Panc1 (cell line): ENCODE measurements around the gene RNF144A. TPM values are rescaled to one million over a fixed set of nuclear protein-coding genes. Genes with fewer than 3 reads are reported as not detected.

ENCODE experiments used
- ATAC-seq: fragments of 200-7000 bp; cut with Tn5 transposase; 2 replicates; pipeline ENCODE4 v1.9.1; 2020; ENCODE audit warnings: mild to moderate bottlenecking, moderate library complexity
- BruUV-seq: library from RNA; stranded (reverse); fragments of 400-500 nt; replicated peaks from 2 replicates; lab custom pipeline; 2021; lab: Mats Ljungman, UMichigan
- CTCF ChIA-PET: fragments of 300-600 bp; sonication (Branson Sonifier 250); formaldehyde crosslinking; loops from one replicate; lab custom pipeline; 2022; ENCODE audit warnings: antibody characterized with exemption; lab: Charles Lee
- POLR2A ChIA-PET: fragments of 300-600 bp; sonication (Branson Sonifier 250); formaldehyde crosslinking; loops from one replicate; lab custom pipeline; 2022; ENCODE audit warnings: antibody characterized with exemption; lab: Charles Lee
- DNase-seq: peaks from one replicate; pipeline ENCODE4 v3.0.0-alpha.2; 2010; ENCODE audit warnings: low read depth, low spot score
- H3K27ac ChIP-seq: 2 replicates; pipeline ENCODE4 v1.5.1; 2011; ENCODE audit warnings: mild to moderate bottlenecking, low read length, inconsistent platforms
- H3K27me3 ChIP-seq: fragments of 200-500 bp; sonication (Bioruptor generic); 2 replicates; pipeline ENCODE4 v1.6.0; 2014; ENCODE audit warnings: low read length, inconsistent platforms; ENCODE audit not compliant: control insufficient read depth, insufficient read depth
- H3K36me3 ChIP-seq: fragments of 200-500 bp; sonication (Bioruptor generic); 2 replicates; pipeline ENCODE4 v1.5.1; 2014; ENCODE audit warnings: inconsistent platforms, mild to moderate bottlenecking, low read length, moderate library complexity; ENCODE audit not compliant: control insufficient read depth, insufficient read depth
- H3K4me1 ChIP-seq: 2 replicates; pipeline ENCODE4 v1.5.1; 2011; ENCODE audit warnings: inconsistent platforms, mild to moderate bottlenecking, low read length, moderate library complexity; ENCODE audit not compliant: control insufficient read depth, insufficient read depth
- H3K4me3 ChIP-seq, 2 experiments: 2 replicates each; pipeline ENCODE4 v1.5.1; 2011 to 2012; ENCODE audit warnings: low read depth in 2 of 2, low read length in 2 of 2, mild to moderate bottlenecking in 2 of 2, inconsistent platforms in 1 of 2, moderate library complexity in 1 of 2
- H3K9me3 ChIP-seq: fragments of 200-500 bp; sonication (Bioruptor generic); 2 replicates; pipeline ENCODE4 v1.5.1; 2014; ENCODE audit warnings: low read depth, mild to moderate bottlenecking, inconsistent platforms, low read length, moderate library complexity; ENCODE audit not compliant: control insufficient read depth, insufficient read depth
- CTCF ChIP-seq: fragments of 450-650 bp; IDR thresholded peaks from 2 replicates; pipeline ENCODE4 v1.5.1; 2017; ENCODE audit warnings: mild to moderate bottlenecking
- POLR2AphosphoS5 ChIP-seq: IDR thresholded peaks from 2 replicates; pipeline ENCODE4 v1.6.1; 2012; ENCODE audit warnings: mild to moderate bottlenecking, low read depth, low read length, moderate library complexity
- REST ChIP-seq, 2 experiments: IDR thresholded peaks; 2 replicates each; pipeline ENCODE4 v1.6.1; 2011 to 2012; ENCODE audit warnings: low read depth in 2 of 2, control low read depth in 1 of 2, low read length in 1 of 2, mild to moderate bottlenecking in 1 of 2, moderate library complexity in 1 of 2; ENCODE audit not compliant: insufficient read depth in 1 of 2
- in situ Hi-C: cut with HindIII; loops from 2 replicates; pipeline ENCODE4 v1.10.0; 2016; ENCODE audit warnings: low sequenced_read_pairs, low pct_unique_long_range_greater_than_20kb
- intact Hi-C: fragments of 100-400 bp; cut with micrococcal nuclease; formaldehyde crosslinking; loops from one replicate; pipeline ENCODE4 v1.10.0; 2022; ENCODE audit not compliant: unreplicated experiment
- total RNA-seq: library from RNA; stranded (reverse); gene quantifications from one replicate; pipeline ENCODE4 v1.2.1, GENCODE V29; 2021; ENCODE audit not compliant: unreplicated experiment

RNF144A gene
- total RNA-seq, 1 experiment from 2014 or later, result 5.4 TPM

GRCh38 chr2:7007846-7008741, 90.9 kb downstream of the RNF144A start:
- ChIA-PET CTCF (interaction anchor here (0.6 kb wide), 1 partner anchor 69 kb away, joined by 3 read pairs; no protein-coding TSS in a partner anchor), POLR2A (no interaction called here)
- intact Hi-C loops, result no loop called here

More at GRCh38 chr2:7007846-7008741, 90.9 kb downstream of the RNF144A start:
- H3K36me3 ChIP-seq, result no peaks in the 10 kb centered on the region
- no peak overlapping the region for H3K4me3 ChIP-seq
- H3K27me3 ChIP-seq, result no peaks in the 10 kb centered on the region
- TF ChIP-seq POLR2AphosphoS5 (no peak), CTCF (0 out of 2 replicates have a peak, but pooled peaks have one; percentile 9), REST (IDR thresholded peaks at IDR 0.05; ENCODE audit: insufficient read depth in 1 of 2, low read depth in 2 of 2, low read length in 1 of 2) (no peak)
- peak; percentile 51; the same call in 1 of the 2 replicates for ATAC-seq
- in situ Hi-C loops, result no loop called here
- H3K4me1 ChIP-seq, result no peaks in the 10 kb centered on the region
- no peak overlapping the region for H3K27ac ChIP-seq
- no peak for DNase-seq
- no TSS peak for BruUV-seq
- no peaks in the 10 kb centered on the region for H3K9me3 ChIP-seq
